NCI-H82 (cell line): ENCODE measurements around the gene COL27A1.
"Not testable (repeated sequence)": the region's sequence is repeated elsewhere in the genome, so short reads cannot be mapped to it uniquely, and the experiment has no call there.

ENCODE experiments used
- DNase-seq: peaks from one replicate; lab custom pipeline; 2025; lab: John Stamatoyannopoulos, UW

Gene COL27A1

DNA sequence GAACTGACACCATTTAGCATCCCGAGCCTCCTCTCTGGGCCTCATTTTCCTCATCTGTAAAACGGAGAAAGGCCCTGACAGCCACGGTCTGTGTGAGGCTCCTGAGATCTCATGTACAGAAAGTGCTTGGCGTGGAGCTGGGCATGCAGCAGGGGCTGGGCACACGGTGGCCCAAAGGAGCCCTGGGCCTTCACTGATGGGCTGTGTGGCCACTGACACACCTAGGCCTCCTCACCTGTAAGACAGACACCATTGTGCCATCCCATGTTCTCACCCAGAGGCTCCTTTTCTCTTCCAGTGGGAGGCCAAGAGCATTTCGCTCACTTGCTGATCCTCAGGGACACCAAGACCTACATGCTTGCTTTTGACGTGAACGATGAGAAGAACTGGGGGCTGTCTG lies 169.2 kb downstream of the COL27A1 start:
- DNase-seq, result no peak

GRCh38 chr9:114324965-114325364 lies 169.6 kb downstream of the COL27A1 start:
- not testable (repeated sequence) for DNase-seq

- DNase-seq, result not testable (repeated sequence)
Observed at GRCh38 chr9:114325684-114326254, 170.4 kb downstream of the COL27A1 start.

GRCh38 chr9:114327749-114328148 lies 172.4 kb downstream of the COL27A1 start:
- DNase-seq, result no peak

DNA sequence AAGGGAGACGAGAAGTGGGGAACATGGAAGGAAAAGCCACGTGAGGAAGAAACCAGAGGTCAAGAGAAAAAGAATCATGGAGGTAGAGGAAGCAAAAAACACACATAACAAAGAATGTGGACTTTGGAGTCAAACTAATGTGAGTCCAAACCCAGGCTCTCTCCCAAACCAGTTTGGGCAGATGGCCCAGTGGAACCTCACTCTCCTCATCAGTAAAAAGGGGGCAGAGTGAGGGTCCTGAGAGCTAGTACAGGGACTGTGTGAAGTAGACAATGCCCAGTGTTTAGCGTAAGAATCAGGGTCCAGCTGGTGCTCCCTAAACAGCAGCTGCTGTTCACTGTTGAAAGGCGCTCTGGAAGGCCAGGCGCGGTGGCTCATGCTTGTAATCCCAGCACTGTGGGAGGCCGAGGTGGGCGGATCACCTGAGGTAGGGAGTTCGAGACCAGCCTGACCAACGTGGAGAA lies 173.1 kb downstream of the COL27A1 start:
- DNase-seq, result not testable (repeated sequence)

DNA sequence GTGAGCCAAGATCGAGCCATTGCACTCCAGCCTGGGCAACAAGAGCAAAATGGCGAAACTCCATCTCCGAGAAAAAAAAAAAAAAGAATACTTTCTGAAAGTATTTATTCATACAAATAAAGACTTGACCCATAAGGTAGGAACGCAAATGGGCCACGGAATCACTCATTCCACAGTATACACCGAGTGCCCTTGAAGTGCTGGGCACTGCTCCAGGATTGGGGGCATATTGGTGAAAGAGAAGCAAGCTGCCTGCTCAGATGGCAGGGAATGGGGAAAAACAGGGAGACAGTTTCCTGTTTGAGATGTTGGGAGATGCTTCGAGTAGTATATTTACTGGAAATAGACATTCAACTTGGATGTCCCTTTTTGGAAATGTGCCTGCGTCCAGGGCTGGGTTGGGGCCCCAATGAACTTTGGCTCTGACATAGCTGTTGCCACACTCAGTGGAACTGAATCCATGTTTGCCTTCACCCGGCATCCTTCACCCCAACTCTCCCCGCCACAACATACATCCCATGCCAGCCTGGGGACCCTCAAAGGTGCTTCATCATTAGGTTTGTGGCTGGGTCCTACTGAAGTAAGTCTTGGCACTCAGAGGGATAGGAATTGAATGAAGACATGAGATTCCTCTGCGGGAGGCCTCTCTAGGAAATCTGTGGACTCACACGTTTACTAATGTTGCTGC lies 173.7 kb downstream of the COL27A1 start:
- DNase-seq, result not testable (repeated sequence)

DNA sequence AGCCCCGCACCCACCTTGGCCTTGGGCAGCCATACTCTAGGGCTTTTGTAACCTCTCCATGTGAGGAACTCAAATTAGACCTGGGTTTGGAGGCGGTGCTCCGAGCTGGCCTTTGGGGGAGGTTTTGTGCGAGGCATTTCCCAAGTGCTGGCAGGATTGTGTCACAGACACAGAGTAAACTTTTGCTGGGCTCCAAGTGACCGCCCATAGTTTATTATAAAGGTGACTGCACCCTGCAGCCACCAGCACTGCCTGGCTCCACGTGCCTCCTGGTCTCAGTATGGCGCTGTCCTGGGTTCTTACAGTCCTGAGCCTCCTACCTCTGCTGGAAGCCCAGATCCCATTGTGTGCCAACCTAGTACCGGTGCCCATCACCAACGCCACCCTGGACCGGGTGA lies 174.3 kb downstream of the COL27A1 start, which contains the start of gene ORM2:
ORM2 (plus strand) TSS at position 245 of the 398 bp plus-strand sequence; CDS start at position 281, 36 bp downstream.
- DNase-seq, result not testable (repeated sequence)

DNA sequence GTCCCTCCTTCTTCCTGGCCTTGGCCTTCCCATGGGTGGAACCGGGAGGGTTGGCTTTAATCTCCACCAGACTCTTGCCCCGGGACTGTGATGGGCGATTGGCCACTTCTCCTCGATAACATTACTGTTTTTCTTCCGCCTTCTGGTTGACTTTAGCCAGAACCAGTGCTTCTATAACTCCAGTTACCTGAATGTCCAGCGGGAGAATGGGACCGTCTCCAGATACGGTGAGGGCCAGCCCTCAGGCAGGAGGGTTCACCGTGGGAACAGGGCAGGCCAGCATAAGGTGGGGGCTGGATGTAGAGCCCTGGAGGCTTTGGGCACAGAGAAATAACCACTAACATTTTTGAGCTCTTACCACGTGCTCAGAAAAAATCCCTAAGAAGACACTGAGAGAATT lies 175.3 kb downstream of the COL27A1 start:
- no peak for DNase-seq

GRCh38 chr9:114331229-114332195 lies 176.2 kb downstream of the COL27A1 start:
- not testable (repeated sequence) for DNase-seq

DNA sequence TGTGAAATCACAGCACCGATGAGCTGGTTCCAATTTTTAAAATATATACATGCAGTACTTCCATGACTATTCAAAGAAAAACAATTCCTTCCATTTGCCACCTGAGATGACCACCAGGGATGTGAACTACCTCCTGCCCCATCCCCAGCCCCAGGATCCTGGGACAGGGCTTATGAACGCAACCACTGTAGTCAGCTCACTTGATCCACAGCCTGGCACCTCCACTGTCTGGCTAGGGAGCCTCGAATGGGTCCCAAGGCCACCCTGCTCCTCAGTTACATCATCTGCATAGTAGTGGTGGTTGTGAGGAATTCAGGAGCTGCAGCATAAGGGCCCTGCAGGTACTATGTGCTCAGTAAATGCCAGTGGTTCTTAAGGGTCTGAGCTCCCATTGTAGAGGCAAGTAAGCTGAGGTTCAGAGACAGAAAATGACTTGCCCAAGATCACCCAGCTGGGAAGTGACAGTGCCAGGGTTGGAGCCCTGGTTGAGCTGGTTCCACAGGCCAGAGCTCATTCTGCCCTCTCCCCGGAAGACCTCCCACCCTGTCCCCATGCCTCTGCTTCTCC lies 177.2 kb downstream of the COL27A1 start:
- not testable (repeated sequence) for DNase-seq

DNA sequence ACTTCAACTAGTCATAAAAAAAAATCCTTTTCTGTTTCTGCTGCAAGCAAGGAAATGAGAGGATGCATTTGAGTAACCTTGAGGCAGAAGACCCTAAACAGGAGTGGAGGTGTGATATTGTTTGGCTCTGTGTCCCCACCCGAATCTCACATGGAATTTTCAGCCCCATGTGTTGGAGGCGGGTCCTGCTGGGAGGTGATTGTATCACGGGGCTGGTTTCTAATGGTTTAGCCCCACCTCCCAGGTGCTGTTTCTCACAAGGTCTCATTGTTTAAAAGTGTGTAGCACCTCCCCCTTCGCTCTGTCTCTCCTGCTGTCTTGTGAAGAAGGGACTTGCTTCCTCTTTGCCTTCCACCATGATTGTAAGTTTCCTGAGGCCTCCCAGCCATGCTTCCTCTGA lies 178.4 kb downstream of the COL27A1 start:
- not testable (repeated sequence) for DNase-seq

DNA sequence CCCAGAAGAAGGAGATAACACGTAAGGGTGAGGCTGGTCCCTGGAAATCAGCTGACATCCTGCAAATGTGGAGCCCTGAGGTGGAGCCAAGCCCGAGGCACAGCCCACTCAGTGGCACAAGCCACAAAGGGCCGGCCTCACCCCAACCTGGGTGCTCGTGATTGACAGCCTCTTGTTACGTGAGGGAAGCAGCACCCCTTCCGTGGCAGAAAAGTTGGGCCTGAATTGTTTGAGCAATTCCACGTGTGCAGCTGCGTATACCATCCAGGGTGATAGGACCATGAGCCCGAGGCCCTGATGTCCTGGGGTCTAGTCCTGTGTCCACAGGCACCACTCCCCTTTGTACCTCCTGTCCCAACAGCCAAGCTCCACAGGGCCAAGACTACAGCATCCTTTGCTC lies 179.2 kb downstream of the COL27A1 start:
- no peak for DNase-seq

DNA sequence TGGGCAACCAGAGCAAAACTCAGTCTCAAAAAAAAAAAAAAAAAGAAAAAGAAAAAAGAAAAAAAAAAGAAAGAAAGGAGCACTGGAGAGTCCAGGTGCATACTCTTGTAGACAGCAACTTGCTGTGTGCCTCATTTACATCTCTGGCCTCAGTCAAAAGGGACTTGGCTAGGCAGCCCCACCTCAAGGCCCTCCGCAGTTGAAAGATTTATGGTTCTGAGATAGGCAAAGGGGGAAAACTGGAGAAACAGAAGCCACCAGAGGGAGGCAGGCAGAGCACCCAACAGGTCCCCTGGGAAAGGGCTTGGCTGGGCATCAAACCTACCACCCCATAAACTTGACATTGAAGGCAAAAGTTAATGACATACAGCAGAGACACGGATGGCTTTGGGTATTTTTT lies 180.4 kb downstream of the COL27A1 start:
- DNase-seq, result no peak

- DNase-seq, result no peak
Observed at GRCh38 chr9:114336157-114336556, 180.8 kb downstream of the COL27A1 start.

DNA sequence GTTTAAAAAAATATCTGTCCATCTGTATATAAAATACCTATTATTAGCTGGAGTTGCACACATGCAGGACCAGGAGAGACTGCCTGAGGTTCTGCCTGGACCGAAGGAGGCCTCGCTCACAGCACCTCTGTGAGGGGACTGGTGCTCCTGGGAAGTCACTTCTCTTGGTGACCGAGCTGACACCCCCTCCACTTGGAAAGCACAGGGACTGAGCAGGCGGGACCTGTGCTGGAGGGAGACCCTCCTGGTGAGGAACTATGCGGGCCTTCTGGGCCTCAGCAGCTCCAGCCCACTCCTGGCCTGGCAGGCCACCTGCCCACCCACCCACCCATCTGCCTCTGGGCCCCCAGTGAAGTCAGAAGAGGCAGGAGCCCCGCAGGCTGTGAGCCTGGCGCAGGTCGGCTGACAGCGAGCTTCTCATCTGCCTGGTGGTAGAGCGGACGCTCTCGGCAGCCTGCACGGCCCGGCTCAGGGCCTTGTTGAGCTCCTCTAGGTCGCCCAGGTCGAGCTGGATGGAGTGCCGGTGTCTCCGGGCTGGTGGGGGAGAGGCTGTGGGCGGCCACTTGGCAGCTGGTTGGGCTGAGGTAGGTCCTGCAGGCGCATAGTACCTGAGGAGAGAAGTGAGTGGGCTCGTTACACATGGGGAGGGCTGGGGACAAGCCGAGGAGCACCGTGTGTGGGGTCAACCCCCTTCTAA lies 181.5 kb downstream of the COL27A1 start:
- DNase-seq, result no peak

DNA sequence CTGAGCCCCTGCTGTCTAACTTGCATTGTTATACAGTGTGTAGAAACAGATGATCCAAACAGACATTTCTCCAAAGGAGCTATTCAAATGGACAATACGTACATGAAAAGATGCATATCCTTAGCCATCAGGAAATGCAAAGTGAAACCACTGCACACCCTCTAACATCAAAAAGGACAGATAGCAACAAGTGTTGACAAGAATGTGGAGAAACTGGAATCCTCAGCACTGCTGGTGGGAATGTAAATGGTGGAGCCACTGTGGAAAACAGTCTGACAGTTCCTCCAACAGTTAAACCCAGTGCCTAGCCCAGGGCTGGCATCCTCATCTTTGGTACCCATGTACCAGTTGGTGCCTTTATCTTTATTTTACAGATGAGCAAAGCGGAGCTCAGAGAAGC lies 182.8 kb downstream of the COL27A1 start:
- no peak for DNase-seq

DNA sequence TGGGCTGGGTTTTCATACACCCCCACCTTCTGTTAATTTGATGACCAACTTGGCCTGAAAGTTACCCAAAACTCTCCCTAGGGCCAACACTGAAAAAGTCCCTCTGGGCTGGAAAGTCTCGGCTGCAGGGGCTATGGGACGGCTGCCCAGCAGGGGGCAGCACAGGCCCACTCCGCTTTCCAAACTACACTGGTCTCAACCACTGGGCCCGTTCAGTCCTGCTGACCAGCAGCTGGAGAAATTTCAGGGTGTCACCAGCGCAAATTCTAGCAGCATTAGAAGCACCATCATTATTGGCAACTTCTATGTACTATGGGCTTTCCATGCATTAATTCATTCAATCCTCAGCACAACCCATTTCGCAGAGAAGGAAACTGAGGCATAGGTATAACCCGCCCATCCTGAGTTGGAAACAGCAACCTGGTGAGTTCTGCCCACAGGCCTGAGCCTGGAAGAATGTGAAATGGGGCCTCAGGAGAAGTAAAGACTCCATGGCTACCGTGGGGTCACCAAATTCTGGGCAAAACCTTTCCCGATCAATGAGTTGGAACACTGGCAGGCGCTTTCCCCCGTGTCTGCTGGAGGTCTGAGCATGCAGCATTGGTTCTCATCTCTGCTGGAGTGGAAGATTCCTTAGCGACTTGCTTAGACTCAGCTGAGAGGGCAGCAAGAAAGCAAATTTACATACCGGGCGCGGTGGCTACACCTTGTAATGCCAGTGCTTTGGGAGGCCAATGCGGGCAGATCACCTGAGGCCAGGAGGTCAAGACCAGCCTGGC lies 184.0 kb downstream of the COL27A1 start:
- peak; percentile 77 for DNase-seq

DNA sequence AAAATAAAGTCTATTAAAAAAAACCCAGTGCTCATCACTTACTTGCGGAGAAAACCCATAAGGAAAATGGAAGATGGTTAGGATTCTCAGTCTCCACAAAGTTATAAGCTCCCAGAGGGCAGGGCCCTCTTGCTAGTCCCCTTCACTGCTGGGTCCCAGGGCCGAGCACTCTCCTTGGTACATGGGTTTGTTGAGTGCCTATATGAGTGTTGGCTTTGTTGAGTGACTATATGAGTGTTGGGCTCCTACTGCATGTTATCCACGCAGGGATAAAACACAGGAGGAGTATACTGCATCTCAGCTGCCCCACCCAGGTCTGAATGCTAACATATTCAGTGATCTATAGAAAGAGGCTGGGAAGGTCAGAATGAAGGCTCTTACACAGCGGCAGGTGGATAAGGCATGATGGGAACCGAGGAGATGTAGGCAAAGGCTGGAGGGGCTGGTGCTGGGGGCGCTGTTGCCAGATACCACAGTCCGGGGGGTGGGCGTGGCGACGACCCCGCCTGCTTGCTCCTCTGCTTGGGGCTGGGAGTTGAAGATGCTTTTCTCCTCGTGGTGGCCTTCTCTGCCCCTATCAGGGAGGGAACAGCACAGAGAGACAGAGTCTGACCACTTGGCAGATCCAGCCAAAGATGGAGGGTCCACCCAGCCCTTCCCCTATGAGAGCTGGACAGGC lies 186.0 kb downstream of the COL27A1 start:
- DNase-seq, result no peak

GRCh38 chr9:114341991-114342390 lies 186.7 kb downstream of the COL27A1 start:
- DNase-seq, result peak; percentile 12
